Measurements from ENCODE around the gene PITPNC1. TPM values are rescaled to one million over a fixed set of nuclear protein-coding genes. Genes with fewer than 3 reads are reported as not detected.

The PITPNC1 gene
- total and polyA plus RNA-seq, 4 donors = 8.0 to 21.1 (median 15.2) TPM

- peak overlapping the region in 1 of 2 donors; percentile 62 for H3K27ac ChIP-seq (ENCODE audit: low read depth in 1 of 2, low read length in 1 of 2)
- H3K36me3 ChIP-seq (ENCODE audit: control insufficient read depth in 4 of 4, insufficient read depth in 4 of 4, low read length in 4 of 4) = no peaks in the 10 kb centered on the region
- no peak for ATAC-seq (ENCODE audit: insufficient read depth, low FRiP score)
- no peaks in the 10 kb centered on the region for H3K27me3 ChIP-seq (ENCODE audit: control insufficient read depth in 3 of 3, insufficient read depth in 3 of 3, low read length in 2 of 3)
- 31 to 46% methylated on average over 5 of the region's 5 CpGs for WGBS, 2 donors
- H3K9me3 ChIP-seq (ENCODE audit: control insufficient read depth in 4 of 4, insufficient read depth in 3 of 4, low read length in 3 of 4) = no peaks in the 10 kb centered on the region
- no peak overlapping the region for H3K4me3 ChIP-seq
- H3K4me1 ChIP-seq (ENCODE audit: control insufficient read depth in 5 of 5, insufficient read depth in 5 of 5, low read length in 5 of 5) = peaks cover 0 to 16% (median 0%) of the 10 kb centered on the region in 5 donors
- DNase-seq = no peak
- no peak for TF ChIP-seq CTCF (IDR thresholded peaks at IDR 0.05; ENCODE audit: control extremely low read depth, extremely low read depth)
- no peak overlapping the region for H3K9ac ChIP-seq (ENCODE audit: insufficient read depth in 1 of 2, low read length in 2 of 2)
Measured at GRCh38 chr17:67435122-67435521, 58.0 kb downstream of the PITPNC1 start.

- 93 to 94% methylated on average over 5 of the region's 5 CpGs for WGBS, 2 donors
- TF ChIP-seq CTCF (IDR thresholded peaks at IDR 0.05; ENCODE audit: control extremely low read depth, extremely low read depth) = no peak
Measured at GRCh38 chr17:67435786-67436185, 58.7 kb downstream of the PITPNC1 start.

GRCh38 chr17:67436233-67436632 lies 59.2 kb downstream of the PITPNC1 start:
- 66 to 79% methylated on average over 10 of the region's 10 CpGs for WGBS, 2 donors
- peaks cover 0 to 15% (median 0%) of the 10 kb centered on the region in 5 donors for H3K4me1 ChIP-seq (ENCODE audit: control insufficient read depth in 5 of 5, insufficient read depth in 5 of 5, low read length in 5 of 5)
- peak overlapping the region; percentile 48 to 65 for H3K27ac ChIP-seq (ENCODE audit: low read depth in 1 of 2, low read length in 1 of 2)

More at GRCh38 chr17:67435786-67436185, 58.7 kb downstream of the PITPNC1 start:
- H3K27ac ChIP-seq (ENCODE audit: low read depth in 1 of 2, low read length in 1 of 2) = peak overlapping the region in 1 of 2 donors; percentile 31
- H3K27me3 ChIP-seq (ENCODE audit: control insufficient read depth in 3 of 3, insufficient read depth in 3 of 3, low read length in 2 of 3) = no peaks in the 10 kb centered on the region
- DNase-seq (no peak), ATAC-seq (ENCODE audit: insufficient read depth, low FRiP score) (no peak)
- H3K4me1 ChIP-seq (ENCODE audit: control insufficient read depth in 5 of 5, insufficient read depth in 5 of 5, low read length in 5 of 5) = peaks cover 0 to 15% (median 0%) of the 10 kb centered on the region in 5 donors
- no peak overlapping the region for H3K4me3 ChIP-seq
- no peak overlapping the region for H3K9ac ChIP-seq (ENCODE audit: insufficient read depth in 1 of 2, low read length in 2 of 2)
- no peaks in the 10 kb centered on the region for H3K36me3 ChIP-seq (ENCODE audit: control insufficient read depth in 4 of 4, insufficient read depth in 4 of 4, low read length in 4 of 4)
- no peaks in the 10 kb centered on the region for H3K9me3 ChIP-seq (ENCODE audit: control insufficient read depth in 4 of 4, insufficient read depth in 3 of 4, low read length in 3 of 4)

More at GRCh38 chr17:67436233-67436632, 59.2 kb downstream of the PITPNC1 start:
- ATAC-seq (ENCODE audit: insufficient read depth, low FRiP score) = no peak
- H3K9me3 ChIP-seq (ENCODE audit: control insufficient read depth in 4 of 4, insufficient read depth in 3 of 4, low read length in 3 of 4) = no peaks in the 10 kb centered on the region
- no peaks in the 10 kb centered on the region for H3K27me3 ChIP-seq (ENCODE audit: control insufficient read depth in 3 of 3, insufficient read depth in 3 of 3, low read length in 2 of 3)
- TF ChIP-seq CTCF (IDR thresholded peaks at IDR 0.05; ENCODE audit: control extremely low read depth, extremely low read depth) = no peak
- DNase-seq = no peak
- no peak overlapping the region for H3K9ac ChIP-seq (ENCODE audit: insufficient read depth in 1 of 2, low read length in 2 of 2)
- H3K36me3 ChIP-seq (ENCODE audit: control insufficient read depth in 4 of 4, insufficient read depth in 4 of 4, low read length in 4 of 4) = no peaks in the 10 kb centered on the region
- no peak overlapping the region for H3K4me3 ChIP-seq

All from lung (tissue), 12 donors.